ENCODE data around the gene CDC25B.
A peak's percentile ranks its signal among the peaks of the same experiment; 100 is the strongest.

CDC25B gene

DNA sequence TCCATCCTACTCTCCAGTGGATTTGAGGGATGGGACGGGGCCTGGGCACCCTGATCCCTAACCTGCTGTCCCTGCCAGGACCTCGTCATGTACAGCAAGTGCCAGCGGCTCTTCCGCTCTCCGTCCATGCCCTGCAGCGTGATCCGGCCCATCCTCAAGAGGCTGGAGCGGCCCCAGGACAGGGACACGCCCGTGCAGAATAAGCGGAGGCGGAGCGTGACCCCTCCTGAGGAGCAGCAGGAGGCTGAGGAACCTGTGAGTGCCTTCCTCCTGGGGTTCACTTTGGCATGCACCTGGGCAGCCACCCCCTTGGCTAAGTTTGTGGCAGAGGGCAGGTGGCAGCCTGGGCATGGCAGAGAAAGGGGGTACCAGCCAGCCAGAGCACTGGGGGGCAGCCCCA lies 5.7 kb downstream of the CDC25B start:
- no peak for DNase-seq (ENCODE audit: low read depth, low spot score)

DNA sequence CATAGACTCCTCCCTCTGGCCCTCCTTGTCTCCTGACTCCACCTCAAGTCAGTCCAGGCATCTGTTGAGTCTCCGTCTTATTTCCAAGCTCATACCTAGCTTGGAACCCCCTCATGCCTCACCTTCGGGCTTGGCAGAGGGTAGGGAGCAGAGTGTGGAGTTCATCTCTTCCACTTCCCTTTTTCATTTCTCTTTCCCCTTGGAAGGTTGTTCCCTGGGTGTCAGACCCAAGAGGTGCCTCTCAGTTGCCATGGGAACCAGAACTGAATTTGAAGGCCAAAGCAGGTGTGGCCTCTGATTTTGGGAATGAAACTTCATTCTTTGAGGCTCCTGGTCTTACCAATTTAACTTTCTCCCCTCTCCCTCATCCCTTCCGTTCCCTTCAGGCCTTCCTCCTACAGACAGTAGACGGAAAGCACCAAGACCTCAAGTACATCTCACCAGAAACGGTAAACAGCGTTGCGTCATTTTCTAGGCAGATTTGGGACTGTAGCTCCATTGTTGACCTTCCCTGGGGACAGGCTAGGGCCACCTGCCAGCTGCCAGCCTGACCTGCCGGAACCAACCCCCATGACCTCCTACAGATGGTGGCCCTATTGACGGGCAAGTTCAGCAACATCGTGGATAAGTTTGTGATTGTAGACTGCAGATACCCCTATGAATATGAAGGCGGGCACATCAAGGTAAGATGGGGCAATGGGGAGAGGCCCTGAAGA lies 6.6 kb downstream of the CDC25B start:
- H3K27ac ChIP-seq, result no peak overlapping the region
- DNase-seq (ENCODE audit: low read depth, low spot score), result no peak

More for the DNA sequence above, 5.7 kb downstream of the CDC25B start:
- no peak overlapping the region for H3K27ac ChIP-seq

DNA sequence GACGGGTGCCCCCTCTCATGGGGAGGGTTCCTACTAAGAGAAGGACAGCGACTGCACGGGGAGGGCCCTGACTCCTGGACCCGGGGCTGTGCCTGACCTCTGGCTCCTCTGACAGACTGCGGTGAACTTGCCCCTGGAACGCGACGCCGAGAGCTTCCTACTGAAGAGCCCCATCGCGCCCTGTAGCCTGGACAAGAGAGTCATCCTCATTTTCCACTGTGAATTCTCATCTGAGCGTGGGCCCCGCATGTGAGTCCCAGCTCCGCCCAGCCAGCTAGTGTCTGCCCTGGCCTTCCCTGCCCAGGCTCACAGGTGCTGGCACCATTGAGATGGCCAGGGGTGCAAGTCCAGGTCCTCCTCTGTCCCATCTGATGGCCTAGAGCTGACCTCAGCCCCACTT lies 7.2 kb downstream of the CDC25B start:
- DNase-seq (ENCODE audit: low read depth, low spot score), result no peak
- H3K27ac ChIP-seq, result no peak overlapping the region

DNA sequence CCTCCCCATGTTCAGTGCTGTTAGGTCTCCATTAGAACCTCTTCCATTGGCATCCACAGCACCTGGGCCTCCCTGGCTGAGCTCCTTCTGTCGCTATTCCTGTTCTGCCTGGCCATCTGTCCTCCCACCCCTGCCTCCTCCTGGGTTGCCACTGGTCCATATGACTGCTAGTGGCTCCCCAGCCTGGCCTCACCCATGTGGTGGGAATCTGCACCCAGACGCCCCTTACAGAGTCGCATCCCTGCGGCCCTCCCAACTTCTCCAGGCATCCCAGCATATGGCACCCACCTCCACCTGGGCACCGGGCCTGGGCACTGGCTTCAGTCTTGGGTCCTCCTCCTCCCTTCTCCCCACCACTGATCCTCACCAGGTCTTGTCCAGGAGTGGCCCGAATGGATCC lies 7.7 kb downstream of the CDC25B start:
- peak overlapping the region; percentile 98 for H3K27ac ChIP-seq

DNA sequence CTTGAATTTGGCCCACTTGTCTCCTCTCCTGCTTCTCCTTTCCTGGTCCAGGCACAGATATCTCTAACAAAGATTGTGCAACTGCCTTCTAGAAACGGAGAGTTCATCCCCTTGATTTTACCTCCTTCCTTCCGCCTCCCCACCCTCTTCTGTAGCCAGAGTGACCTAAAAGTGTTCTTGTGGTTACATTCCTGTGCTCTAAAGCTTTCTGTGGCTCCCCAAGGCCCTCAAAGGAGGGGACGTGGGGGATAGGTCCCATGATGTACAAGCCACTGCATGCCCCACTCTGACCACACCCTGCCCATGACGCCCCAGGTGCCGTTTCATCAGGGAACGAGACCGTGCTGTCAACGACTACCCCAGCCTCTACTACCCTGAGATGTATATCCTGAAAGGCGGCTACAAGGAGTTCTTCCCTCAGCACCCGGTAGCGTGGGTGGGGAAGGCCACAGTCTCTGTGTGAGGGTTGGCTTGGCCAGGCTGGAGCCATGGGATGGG lies 8.2 kb downstream of the CDC25B start:
- peak overlapping the region; percentile 98 for H3K27ac ChIP-seq

More for the DNA sequence above, 7.7 kb downstream of the CDC25B start:
- DNase-seq (ENCODE audit: low read depth, low spot score), result no peak

DNA sequence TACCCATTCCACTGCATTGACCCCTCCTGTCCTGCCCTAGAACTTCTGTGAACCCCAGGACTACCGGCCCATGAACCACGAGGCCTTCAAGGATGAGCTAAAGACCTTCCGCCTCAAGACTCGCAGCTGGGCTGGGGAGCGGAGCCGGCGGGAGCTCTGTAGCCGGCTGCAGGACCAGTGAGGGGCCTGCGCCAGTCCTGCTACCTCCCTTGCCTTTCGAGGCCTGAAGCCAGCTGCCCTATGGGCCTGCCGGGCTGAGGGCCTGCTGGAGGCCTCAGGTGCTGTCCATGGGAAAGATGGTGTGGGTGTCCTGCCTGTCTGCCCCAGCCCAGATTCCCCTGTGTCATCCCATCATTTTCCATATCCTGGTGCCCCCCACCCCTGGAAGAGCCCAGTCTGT lies 8.7 kb downstream of the CDC25B start:
- peak overlapping the region; percentile 98 for H3K27ac ChIP-seq
- no peak for DNase-seq (ENCODE audit: low read depth, low spot score)

More for the DNA sequence above, 8.2 kb downstream of the CDC25B start:
- DNase-seq (ENCODE audit: low read depth, low spot score), result no peak

DNA sequence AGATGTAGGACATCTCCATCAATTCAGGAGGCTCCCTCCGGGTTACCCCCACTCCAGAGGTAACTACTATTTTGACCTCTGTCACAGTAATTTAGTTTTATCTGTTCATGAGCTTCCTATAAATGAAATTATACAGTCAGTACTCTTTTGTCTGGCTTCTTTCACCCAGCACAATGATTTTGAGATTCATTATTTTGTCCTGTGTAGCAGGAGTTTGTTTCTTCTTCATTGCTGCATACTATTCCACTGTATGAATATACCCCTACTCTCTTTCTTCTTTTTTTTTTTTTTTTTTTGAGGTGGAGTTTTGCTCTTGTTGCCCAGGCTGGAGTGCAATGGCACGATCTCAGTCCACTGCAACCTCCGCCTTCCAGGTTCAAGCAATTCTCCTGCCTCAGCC lies 12.4 kb downstream of the CDC25B start:
- no peak for DNase-seq (ENCODE audit: low read depth, low spot score)
- H3K27ac ChIP-seq, result peak overlapping the region; percentile 98

DNA sequence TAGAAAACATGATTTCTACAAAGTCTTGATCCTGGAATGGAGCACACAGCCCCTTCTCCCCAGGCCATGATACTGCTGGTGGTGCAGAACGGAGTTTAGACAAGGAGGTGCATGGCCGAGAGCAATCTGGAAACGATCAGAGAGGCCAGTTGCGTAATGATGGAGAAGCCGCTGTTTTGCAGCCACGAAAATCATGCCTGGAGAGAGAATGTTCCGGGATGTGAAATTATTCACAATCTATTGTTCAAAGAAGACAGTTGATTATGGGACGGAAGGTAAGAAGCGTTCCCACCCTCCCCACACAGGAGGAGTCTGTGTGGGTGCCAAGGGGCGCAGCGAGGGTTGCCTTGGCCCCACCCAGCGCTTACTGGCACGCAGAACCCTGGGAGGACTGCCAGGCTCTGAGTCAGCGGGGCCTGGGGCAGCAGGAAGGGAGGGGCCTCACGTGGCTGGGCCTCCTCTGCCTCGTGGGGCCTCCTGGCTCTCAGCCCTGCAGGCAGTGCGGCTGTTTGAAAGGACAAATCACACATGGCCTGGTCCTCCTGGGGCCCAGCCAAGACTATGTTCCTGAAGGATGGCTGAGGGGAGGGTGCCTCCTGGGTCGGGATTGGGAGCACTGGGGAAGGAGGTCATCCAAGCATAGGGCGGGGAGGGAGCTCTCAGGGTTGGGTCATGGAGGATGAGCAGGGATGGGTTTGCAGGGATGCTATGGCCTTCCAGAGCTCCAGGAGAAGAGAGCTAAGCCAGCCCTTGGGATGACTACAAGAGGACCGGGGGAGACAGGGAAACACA lies 15.6 kb downstream of the CDC25B start:
- H3K27ac ChIP-seq, result peak overlapping the region; percentile 95
- peak; percentile 96 for DNase-seq (ENCODE audit: low read depth, low spot score)

DNA sequence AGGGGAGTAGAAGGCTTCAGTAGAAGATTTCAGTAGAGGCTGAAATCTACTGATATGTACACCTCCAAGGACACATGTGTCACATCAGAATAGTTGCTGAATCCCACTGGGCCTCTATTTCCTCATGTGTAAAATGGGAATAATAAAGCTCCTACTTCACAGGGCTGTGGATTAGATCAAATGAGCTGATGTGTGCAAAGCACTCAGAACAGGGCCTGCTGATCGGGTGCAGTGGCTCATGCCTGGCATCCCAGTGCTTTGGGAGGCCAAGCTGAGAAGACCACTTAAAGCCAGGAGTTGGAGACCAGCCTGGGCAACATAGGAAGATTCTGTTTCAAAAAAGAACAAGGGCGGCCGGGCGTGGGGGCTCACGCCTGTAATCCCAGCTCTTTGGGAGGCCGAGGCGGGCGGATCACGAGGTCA lies 16.2 kb downstream of the CDC25B start:
- peak overlapping the region; percentile 95 for H3K27ac ChIP-seq
- no peak for DNase-seq (ENCODE audit: low read depth, low spot score)

DNA sequence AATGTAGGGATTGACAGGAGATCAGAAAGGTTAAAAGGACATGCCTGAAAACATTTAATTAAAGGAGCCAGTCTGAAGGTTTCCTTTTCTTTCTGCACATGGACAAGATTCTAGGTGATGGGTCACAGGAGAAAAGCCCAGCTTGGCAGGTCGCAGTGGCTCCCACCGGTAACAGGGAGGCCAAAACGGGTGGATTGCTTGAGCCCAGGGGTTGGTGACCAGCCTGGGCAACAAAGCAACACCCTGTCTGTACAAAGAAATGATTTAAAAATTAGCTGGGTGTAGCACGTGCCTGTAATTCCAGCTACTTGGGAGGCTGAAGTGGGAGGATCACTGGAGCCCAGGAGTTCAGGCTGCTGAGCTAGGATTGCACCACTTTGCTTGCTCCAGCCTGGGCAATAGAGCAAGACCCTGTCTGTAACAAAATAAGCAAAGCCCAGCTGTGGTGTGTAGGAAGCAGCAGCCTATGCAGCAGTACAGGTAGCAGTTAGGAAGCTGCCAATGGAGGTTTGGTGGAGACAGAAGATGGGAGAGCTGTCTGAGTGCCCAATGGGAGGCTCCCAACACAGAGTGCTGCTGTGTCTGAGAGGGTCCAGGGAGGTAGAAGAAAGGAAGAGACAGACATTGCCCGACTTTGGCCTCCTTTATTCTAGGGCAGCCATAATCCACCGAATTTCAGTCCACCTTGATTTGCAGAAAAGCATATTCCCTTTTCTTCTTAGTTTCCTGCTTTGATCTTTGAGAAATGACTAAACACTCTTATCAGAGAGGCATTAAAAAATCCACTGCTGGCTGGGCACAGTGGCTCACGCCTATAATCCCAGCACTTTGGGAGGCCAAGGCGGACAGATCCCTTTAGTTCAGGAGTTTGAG lies 17.1 kb downstream of the CDC25B start:
- no peak overlapping the region for H3K27ac ChIP-seq

DNA sequence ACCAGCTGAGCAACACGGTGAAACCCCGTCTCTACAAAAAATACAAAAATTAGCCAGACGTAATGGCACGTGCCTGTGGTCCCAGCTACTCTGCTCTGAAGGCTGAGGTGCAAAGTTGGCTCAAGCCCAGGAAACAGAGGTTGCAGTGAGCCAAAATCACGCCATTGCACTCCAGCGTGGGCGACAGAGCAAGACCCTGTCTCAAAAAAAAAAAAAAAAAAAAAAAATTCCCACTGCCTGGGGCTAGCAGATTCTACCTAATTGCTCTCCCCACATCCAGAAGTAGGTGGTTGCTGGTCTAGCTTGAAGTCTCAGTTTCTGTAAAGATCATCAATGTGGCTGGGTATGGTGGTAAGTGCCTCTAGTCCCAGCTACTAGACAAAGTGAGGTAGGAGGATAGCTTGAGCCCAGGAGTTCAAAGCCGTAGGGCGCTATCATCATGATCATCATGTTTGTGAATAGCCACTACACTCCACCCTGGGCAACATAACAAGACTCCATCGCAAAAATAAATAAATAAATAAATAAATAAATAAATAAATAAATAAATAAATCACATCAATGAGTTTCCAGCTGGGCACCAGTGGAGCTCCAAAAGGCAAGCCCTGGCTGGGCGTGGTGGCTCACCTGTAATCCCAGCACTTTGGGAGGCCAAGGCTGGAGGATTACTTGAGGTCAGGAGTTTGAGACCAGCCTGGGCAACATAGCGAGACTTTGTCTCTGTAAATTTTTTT lies 17.9 kb downstream of the CDC25B start:
- H3K27ac ChIP-seq, result no peak overlapping the region
- no peak for DNase-seq (ENCODE audit: low read depth, low spot score)

More for the DNA sequence above, 17.1 kb downstream of the CDC25B start:
- DNase-seq (ENCODE audit: low read depth, low spot score), result no peak

DNA sequence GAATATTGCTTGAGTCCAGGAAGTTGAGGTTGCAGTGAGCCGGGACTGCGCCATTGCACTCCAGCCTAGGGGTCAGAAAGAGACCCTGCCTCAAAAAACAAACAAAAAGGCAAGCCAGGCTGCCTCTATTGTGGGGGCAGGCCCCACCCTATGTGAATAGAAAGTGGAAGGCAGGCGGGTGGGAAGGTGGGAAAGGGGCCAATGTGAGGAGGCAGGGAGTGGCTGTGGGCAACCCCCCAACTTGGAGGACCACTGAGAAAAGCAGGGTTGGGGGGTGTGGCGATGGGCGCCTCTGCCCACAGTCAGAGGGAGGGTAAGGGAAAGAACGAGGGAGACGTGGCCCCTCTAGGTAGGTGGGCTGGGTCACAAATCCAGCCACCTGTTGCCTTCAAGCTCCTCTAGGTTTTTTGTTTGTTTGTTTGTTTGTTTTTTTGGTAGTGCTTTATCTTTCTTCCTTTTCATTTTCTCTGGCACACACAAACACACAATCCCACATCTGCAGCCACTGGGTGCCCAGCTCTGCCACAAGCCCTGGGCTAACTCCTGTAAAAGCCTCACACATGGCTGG lies 18.9 kb downstream of the CDC25B start:
- DNase-seq (ENCODE audit: low read depth, low spot score), result no peak
- H3K27ac ChIP-seq, result no peak overlapping the region

DNA sequence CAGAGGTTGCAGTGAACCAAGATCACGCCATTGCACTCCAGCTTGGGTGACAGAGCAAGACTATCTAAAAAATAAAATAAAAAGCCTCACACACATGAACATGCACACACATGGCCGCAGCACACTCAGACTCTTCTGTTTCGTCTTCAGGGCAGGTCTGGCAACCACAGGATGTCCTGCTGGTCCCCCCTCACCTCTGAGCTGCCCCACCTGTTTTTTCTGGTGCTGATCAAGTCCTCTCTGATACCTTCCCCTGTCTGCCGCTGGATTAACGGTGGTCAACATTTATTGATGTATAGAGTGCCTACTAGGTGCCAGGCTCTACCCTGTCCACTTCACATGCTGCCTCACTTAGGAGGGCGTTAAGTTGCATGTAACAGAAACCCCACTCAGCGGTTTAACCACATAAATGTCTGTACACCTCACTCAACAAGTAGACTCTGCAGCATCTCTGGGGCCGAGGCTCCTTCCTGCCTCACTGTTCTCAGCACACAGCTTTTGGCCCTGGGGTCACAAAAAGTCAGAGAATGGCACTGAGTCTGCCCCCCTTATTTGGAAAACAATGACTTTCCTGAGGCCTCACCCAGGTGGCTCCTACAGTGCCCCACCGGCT lies 19.7 kb downstream of the CDC25B start:
- no peak overlapping the region for H3K27ac ChIP-seq
- DNase-seq (ENCODE audit: low read depth, low spot score), result no peak

DNA sequence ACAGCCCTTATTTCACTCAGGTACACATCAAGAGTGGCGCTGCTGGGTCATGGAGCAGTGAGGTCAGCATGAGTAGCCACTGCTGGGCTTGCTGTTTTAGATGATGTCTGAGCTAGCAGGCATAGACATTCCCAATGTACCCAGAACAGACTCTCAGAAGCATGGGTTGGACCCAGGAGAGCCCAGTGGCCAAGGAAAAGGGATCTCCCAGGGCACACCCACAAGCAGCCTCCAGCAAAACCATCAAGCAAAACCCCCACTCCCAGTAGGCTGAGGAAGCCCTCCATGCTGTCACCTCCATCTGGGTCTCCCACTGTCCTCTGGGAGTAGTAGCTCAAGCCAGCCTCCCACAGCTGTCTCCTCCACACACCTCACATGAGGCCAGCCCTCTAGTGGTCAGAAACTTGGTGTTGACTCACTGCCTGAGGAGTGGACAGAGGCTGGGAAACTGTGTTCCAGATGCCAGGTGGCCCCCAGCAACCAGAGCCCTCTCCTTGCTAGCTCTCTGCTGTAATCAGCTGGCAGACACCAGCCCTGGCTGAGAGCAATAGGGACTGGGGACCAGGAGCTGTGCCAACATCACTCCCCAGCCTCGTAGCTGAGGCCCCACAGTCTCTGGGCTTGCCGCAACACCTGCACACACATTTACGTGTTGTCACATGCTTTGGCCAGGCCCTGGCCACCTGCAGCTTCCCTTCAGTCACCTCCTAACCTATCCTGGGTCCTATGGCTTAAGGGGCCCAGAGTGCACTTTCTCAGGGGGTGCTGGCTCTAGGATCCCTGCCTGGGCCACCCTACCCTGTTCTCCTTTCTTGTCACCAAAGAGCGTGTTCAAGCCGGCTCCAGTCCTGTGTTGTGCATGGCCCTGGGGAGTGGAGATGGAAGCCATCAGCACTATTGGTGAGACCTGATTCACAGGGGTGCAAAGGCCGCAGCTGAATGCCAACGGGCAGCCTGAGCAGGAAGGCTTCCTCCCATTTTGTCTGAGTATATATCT lies 22.3 kb downstream of the CDC25B start:
- DNase-seq (ENCODE audit: low read depth, low spot score), result no peak
- H3K27ac ChIP-seq, result no peak overlapping the region

DNA sequence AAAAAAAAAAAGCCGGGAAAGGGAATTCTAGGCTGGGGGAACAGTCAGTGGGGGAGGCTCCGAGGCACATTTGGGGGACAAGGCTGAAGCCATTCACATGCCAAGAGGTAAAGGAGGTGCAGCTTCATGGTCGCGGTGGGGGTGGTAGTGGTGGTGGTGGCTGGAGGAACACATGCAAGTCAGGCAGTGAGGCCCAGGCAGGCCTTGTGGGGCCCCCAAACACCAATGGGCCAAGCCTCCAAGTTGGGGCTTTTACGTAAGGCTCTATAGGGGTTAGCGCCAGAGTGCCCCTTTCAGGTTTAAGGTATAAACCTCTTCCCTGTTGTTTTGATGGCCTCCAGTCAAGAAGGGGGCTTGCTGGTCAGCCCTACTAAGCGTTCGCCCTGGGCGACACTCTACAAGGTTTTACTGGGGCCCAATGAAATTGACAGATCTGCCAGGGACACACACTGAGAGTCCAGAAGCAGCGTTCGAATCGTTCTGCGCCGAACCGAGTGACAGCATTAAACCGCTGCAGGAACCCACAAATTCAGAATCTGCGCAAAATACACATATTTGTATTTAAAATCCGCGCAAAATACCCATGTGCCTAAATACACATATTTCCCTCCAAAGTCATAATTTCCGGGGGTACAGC lies 23.4 kb downstream of the CDC25B start:
- DNase-seq (ENCODE audit: low read depth, low spot score), result no peak
- H3K27ac ChIP-seq, result peak overlapping the region; percentile 91

DNA sequence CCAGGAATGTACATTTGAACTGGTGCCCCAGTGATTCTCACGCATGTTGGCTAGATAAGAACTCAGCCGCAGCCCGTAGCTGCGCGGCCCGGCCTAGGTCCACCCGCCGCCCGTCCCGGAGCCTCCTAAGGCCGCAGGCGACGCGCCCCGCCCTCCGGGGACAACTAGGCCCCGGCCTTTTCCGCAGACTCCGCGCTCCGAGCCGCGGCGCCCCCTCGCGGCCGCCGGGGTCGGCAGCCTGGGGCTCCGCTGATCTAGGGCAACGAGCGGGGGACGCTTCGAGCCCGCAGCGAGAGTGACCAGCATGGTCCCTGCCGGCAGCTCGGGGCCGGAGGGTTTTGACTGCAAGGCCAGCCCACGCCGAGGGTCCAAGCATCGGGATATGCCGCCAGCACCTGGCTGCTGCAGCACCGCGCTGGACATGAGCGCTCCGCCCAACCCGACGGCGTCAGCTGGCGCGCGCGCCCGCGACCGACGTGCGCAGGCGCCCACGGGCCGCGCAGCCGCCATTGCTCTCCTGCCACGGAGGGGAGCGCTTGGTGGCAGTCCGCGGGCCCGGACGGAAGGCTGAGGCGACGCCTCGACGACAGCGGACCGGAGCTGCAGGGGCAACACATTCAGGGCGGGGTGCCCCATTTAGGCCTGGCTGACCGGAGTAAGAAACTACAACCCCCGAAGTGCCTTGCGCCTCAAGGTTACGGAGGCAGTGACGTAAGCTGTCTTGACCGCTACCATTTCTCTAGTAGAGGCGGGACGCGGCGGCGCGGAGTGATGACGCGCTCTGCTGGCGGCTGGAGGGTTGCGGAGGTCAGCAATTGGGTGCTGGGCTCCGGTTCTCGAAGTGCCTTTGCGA lies 24.2 kb downstream of the CDC25B start, which contains the start of gene AP5S1:
AP5S1 (plus strand) TSS at position 500 of the 853 bp plus-strand sequence. CDS start 1,571 bp downstream, outside the sequence.
- H3K27ac ChIP-seq, result peak within 1 kb of the TSS; percentile 91
- DNase-seq (ENCODE audit: low read depth, low spot score), result peak; percentile 80
